Forelimb muscle (tissue), 1 donor: ENCODE results near the gene CTXN1. TPM values are rescaled to one million over a fixed set of nuclear protein-coding genes. Genes with fewer than 3 reads are reported as not detected.
A peak's percentile ranks its signal among the peaks of the same experiment; 100 is the strongest.
"Not testable (repeated sequence)": the region's sequence is repeated elsewhere in the genome, so short reads cannot be mapped to it uniquely, and the experiment has no call there.

Experiments
- DNase-seq: peaks from one replicate; pipeline ENCODE4 v3.0.0-alpha.2; 2013; ENCODE audit warnings: low read depth
- polyA plus RNA-seq: library from polyadenylated mRNA; unstranded; fragments of 120-200 nt; gene quantifications from one replicate; pipeline ENCODE4 v1.2.1, GENCODE V29; 2013; ENCODE audit not compliant: insufficient read length

The CTXN1 gene
- polyA plus RNA-seq, 1 donor: 2.0 TPM

DNA sequence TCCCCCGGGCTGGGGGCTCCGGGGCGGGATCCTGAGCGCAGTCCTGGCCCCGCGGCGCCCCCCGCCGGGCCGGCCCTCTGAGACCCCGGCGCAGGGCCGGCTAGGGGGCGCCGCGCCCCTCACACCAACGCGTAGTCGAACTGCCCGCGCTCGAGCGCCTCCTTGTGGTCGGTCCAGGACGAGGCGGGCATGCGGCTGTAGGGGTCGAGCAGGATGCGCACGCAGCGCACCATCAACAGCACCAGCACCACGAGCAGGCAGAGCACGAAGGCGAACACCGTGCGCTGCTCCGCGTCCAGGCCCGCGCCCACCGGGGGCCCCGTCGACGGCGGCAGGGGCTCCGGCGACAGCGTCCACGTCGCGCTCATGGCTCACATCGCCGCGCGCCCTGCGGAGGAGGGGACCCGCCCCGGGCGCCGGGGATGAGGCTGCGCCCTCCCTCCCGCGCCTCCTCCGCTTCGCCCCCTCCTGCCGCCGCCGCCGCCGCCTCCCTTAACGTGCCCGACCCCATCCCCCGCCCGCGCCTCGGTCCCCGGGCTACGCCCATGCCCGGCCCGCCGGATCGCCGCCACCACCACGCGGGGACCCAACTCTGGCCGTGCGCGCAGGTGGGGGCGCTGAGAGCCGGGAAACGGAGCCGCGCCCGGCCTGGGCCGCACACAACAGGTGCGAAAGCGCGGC is 624 bp downstream of the CTXN1 start:
- DNase-seq: no peak

DNA sequence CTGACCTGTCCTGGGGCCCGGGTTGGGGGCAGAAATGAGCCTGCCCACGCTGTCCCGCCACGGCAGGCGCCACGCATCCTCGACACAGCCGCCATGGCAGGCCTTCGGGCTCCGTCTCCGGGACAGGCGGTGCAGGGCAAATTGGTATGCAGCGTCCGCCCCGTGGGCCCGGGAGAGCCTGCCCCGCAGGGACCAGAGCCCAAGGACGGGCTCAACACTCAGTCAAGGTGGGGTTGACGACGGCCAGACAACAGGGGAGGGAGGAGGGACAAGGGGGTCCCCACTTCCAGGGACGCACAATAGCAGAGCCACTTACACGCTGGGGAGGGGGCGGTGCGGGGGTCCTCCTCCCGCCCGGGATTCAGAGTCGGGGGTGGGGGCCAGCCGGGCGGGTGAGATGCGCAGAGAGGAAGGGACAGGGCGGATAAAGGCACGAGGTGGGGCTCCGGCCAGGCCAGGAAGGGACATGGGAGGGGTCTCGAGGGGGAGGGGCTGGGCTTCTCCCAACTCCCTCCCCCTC is 1.2 kb downstream of the CTXN1 start:
- no peak for DNase-seq

DNA sequence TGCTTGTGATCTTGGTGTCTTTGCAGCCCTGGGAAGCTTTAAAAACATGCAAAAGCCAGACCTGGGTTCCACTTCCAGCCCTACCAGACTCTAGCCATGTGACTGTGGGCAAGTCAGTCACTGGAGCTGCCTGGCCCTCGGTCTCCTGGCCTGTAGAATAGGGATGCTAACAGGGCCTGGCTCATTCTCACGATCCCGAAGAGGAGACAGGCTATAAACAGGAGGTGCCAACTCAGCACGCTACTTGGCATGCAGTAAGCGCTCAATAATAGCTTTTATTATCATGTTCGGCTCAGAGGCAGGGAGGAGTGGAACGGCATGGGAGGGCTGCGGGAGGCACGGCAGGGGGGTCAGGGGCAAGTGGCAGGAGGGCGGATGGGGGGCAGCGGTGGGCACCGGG is 1.7 kb downstream of the CTXN1 start:
- no peak for DNase-seq

DNA sequence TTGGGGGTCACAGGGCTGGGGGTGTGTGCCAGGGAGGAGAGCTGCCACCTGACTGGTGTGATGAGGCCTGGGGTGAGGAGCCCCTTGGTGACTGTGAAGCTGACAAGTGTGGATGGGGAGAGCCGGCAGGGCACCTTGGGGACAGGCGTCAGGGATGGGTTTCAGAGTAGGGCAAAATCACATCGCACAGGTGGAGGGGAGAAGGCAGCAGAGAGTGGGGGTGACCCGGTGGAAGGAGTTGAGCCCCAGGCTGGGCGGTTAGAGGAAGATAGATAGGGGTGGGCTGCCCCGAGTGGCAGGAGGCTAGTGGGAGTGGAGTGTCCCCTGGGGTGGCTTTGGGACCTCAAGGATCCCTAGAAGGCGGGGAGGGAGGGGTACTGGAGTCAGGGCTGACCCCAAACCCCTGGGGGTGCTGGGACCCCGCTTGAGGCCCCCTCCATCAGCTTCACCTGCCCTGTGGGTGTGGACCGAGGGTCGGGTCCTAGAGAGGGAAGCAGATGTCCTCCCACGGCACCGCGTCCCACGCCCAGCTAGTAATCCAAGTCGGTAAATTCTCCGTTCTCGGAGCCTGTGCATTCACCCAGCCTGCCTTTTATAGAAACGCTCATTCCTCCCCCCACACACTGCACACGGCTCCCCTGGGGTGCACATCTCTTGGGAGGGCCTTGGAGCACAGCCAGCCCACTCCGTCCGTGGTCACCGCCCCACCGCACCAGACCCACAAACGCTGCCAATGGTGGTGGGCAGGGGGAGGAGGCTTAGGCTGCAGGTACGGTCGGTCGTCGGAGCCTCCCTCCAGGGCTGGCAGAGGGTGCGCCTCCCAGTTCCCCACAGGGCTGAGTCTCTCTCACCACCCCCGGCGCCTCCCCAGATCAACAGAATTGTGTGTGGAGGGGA is 2.4 kb downstream of the CTXN1 start:
- no peak for DNase-seq

DNA sequence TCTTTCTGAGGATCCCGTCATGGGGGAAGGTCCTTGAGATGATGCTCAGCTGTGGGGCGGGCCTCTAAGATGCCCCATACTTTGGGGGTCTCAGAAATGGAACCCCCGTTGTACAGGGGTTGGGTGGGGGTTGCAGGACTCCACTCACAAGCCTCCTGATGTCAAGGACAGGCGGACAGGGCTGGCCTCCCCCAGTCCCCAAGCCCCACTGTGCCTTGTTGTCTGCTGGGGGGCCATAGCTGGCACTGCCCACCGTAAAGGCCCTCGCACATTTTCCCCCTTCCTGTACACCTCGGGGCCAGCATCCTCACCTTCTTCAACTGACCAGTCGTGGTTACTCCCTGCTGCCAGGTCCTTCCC is 3.1 kb downstream of the CTXN1 start:
- DNase-seq: no peak

DNA sequence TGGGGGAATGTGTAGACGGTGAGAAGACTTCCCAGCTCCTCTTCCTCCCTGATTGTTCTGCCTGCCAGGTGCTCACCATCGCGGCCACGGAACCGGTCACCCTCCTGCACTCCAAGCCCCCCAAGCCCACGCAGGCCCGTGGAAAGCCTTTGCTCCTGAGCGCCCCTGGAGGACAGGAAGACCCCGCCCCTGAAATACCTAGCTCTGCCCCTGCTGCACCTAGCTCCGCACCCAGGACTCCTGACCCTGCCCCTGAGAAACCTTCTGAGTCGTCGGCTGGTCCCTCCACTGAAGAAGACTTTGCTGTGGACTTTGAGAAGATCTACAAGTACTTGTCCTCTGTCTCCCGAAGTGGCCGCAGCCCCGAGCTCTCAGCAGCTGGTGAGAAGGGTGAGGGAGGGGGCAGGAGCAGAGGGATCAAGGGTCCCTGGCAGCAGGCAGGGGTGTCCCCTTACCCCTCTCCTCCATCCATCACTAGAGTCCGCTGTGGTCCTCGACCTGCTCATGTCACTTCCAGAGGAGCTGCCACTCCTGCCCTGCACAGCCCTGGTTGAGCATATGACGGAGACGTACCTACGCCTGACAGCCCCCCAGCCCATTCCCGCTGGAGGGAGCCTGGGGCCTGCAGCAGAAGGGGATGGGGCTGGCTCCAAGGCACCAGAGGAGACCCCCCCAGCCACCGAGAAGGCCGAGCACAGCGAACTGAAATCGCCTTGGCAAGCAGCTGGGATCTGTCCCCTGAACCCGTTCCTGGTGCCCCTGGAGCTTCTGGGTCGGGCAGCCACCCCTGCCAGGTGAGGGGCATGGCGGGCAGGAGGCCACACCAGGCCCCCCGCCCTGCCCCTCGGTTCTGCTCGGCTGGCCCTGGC is 3.7 kb downstream of the CTXN1 start:
- no peak for DNase-seq

DNA sequence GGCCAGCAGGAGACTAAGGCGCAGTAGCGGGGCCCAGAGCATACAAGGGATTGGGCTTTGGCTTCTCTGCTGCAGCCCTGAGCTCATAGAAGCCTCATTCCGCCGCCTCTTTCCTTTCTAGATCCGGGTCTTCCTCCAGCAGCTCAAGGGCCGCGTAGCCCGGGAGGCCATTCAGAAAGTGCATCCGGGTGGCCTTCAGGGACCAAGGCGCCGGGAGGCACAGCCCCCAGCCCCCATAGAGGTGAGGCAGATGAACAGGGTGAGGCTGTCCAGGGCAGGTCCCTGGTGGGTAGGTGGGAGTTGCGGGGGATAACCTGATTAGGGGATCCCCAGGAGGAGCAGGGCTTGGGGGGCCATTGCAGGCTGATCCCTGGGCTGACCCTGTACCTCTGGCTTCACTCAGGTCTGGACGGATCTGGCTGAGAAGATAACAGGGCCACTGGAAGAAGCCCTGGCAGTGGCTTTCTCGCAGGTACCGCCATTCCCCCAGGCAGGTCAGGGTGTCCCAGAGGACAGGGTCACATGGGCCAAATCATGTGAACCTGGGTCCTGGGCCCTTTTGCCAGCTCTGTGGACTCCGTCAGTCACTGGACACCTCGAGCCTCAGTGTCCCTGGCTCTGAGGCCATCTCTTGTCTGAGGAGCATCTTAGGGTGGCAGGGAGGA is 4.5 kb downstream of the CTXN1 start:
- DNase-seq: no peak

DNA sequence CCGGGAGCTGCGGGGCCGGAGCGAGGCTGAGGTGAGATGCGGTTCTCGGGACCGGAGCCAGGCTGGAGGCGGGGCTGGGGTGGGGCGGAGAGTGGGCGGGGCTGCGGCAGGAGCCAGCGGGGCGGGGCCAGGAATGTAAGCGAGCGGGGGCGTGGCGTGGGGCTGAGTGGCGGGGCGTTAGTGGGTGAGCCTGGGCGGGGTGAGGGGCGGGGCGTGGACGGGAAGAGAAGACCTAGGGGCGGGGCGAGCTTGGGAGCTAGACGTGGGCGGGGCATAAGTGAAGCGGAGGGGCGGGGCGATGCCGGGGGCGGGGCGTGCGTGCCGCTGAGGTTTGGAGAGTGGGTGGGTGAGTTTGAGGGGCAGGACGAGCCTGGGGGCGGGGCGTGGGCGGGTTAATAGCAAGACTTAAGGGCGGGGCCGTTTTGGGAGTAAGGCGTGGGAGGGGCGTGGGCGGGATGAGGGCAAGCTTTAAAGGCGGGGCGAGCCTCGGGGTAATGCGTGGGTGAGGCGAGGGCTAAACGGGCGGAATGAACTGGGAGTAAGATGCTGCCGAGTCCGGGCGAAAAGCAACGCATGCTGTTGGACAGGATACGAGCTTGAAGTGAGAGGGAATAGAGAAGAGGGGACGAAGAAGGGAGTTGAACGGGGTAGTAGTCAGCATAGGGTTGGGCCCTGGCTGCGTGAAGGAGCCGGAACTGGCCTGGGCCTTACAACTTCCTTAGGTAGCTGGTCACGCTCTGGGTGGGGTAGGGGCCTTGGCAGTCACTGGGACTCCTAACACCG is 5.2 kb downstream of the CTXN1 start:
- DNase-seq: peak; percentile 50

DNA sequence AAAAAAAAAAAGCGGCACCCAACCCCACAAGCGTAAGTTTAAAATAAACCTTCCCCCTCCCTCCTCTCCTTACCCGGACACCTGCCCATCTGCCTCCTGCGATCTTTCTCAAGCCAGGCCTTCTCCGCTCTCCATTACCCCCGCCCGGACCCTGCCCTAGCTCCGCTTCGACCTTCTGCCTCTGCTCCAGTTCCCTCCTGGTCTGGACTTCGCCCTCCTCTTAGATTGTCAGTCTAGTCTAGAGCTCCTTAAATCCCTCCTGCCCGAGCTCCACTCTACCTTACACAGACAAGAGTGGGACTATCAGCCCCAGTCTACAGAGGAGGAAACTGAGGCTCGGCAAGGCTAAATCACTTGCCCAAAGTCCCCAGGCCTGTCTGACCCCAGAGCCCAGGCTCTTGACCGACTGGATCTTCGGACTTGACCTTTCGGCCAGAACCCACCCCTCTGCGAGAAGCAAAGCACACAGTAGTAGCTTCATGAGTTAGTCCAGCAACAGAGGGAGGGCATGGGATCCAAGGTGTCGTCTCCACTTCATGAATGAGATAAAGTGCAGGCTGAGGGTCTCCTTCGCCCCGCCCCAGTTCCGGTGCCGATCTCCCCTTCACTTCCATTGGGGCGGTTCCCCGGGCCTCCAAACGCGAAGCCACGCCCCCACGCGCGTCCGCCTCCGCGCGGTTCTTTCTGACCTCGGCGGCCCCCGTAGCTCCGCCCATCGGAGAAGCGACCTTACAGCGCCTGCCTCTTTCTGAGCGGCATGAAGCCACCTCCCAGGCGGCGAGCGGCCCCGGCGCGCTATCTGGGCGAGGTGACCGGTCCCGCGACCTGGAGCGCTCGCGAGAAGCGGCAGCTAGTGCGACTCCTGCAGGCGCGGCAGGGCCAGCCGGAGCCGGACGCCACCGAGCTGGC is 6.1 kb downstream of the CTXN1 start, which contains the start of gene SNAPC2:
SNAPC2 (plus strand) TSS at position 729 of the 909 bp plus-strand sequence; CDS start at position 758, 29 bp downstream.
- DNase-seq: peak; percentile 60

DNA sequence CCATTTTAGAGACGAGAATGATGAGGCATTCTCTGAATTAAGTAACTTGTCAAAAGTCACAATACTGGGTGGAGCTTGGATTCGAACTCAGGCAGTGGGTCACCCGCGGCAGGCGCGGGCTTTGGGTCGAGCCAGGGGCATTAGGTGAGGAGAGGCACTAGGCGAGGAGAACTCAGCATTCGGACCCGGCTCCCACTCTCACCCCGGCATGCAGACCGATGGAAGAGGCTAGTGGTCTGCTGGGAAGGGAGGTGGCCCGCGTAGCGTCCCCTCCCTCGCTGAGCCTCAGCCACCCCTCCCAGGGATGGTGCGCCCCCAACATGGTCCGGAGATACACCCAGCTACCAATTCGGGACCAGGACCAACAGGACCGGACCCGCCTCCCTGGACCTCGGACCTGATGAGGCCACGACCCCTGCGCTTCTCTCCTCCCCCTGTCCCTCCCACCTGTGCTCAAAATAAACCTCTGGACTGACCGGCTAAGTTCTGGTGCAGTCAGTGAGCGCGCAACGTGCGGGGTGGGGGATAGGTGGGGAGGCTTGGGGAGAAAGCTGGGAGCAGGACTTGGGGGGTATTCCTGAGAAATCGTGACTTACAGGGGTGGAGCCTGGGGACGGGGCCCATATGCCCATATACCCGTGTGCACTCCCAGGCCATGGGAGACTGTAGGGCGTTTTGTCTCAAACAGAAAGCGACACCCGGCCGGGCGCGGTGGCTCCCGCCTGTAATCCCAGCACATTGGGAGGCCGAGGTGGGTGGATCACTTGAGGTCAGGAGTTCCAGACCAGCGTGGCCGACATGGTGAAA is 7.1 kb downstream of the CTXN1 start:
- no peak for DNase-seq

DNA sequence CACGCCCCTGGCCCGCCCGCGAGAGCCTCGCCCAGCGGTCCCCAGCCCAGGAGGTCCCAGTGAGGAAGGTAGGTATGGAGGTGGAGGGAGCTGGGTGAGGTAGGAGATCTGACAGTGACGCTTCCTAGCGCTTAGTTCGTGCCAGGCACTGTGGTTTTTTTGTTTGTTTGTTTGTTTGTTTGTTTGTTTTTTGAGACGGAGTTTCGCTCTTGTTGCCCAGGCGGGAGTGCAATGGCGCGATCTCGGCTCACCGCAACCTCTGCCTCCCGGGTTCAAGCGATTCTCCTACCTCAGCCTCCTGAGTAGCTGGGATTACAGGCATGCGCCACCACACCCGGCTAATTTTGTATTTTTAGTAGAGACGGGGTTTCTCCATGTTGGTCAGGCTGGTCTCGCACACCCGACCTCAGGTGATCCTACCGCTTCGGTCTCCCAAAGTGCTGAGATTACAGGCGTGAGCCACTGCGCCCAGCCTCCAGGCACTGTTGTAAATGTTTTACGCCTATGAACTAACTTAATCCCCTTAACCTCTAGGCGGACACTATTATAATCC is 7.8 kb downstream of the CTXN1 start:
- DNase-seq: not testable (repeated sequence)

DNA sequence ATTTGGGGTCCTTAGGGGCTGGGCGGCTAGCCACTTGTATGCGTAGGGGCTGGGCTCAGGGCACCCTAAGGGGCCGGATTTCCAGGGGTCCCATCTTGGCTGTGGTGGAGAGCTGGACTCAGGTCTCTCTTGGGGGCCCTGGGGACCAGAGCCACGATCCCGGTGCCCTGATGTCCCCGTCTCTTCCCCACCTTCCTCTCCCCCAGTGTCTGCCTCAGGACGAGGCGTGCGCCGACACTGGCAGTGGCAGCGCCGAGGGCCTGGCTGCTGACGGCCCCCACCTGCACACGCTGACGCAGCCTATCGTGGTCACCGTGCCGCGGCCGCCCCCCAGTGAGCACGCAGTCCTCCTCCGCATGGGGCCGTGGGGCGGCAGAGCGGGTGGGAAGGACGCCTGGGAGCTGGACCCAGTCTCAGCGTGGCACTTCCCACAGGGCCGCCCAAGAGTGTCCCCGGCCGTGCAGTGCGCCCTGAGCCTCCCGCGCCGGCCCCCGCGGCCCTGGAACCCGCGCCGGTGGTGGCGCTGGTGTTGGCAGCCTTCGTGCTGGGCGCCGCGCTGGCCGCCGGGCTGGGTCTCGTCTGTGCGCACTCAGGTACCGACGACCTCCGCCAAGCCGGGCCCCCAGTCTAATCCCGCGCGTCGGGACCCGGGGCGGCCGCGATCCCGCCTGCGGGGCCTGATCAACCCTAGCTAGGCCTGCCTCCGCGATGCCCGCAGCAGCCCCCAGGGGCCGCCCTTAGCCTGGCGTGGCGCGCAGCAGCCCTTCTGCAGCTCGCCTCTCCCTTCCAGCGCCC is 8.5 kb downstream of the CTXN1 start:
- no peak for DNase-seq

DNA sequence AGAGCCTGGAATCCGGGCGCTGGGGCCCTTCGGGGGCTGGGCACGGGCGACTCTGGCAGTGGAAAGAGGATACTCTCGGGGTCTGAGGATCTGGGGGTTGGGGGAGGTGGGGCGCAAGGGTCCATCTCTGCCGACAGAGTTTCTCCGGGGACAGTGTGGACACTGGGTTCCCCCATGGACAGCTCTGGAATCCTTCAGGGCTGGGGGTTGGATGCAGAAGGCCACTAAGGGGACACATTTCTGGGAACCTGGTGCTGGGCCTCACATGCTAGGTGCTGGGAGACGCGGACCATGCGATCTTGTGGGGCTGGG is 9.0 kb downstream of the CTXN1 start:
- DNase-seq: no peak

DNA sequence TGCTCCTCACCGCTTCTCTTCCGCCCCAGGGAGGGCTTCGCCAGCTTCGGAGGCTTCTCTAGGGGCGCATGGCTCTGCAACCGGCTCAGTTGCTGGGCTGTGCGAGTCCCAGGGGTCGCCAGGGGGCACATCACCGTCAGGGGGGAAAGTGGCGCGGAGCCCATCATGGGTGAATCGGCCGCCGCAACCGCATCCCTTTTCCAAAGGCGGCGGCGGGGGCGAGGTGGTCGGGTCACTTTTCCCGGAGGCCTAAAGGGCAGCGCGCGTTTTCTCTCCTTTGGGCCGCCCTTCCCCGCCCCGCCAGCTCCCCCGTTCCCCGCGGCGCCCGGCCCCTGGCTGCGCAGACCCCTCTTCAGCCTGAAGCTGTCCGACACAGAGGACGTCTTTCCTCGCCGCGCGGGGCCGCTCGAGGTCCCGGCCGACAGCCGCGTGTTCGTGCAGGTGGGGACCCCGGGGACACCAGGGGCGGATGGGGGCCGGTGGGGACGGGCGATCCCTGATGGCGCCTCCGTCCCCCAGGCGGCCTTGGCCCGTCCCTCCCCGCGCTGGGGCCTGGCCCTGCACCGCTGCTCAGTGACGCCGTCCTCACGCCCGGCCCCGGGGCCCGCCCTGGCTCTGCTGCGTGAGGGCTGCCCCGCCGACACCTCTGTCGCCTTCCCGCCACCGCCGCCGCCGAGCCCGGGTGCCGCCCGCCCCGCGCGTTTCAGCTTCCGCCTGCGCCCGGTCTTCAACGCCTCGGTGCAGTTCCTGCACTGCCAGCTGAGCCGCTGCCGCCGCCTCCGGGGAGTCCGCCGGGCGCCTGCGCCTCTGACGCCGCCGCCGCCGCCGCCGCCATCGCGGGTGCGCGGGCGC is 9.6 kb downstream of the CTXN1 start:
- no peak for DNase-seq

DNA sequence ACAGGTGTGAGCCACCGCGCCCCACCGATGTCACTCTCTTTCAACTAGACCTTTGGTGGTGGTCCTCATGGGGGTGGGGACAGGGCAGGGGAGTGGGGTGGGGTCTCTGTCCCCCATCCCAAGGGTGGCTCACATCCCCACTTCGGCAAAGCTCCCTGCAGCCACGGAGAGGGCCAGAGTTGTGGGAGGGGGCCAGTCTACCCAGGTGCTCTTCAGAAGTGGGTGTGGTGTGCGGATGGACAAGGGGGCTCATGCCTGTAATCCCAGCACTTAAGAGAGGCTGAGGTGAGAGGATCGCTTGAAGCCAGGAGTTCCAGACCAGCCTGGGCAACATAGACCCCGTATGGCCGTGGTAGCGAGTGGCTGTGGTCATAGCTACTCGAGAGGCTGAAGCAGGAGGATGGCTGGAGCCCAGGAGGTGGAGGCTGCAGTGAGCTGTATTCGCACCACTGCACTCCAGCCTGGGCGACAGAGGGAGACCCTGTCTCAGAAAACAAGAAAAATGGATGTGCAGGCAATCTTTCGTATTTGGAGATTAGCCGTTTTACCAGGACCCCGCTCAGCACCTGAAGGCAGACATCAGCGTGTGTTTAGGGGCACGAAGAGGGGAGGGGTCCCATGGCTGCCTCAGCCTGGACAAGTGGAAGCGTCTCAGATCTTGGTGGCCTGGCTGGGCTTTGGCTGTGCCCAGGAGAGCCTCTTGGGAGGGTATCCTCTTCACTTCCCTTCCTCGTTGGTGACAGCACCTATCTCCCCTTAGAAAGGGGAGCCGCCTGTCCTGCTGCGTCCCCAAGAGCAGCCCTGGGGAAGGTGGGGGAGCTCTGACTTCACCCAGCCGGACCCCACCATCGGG is 10.5 kb downstream of the CTXN1 start:
- DNase-seq: no peak

DNA sequence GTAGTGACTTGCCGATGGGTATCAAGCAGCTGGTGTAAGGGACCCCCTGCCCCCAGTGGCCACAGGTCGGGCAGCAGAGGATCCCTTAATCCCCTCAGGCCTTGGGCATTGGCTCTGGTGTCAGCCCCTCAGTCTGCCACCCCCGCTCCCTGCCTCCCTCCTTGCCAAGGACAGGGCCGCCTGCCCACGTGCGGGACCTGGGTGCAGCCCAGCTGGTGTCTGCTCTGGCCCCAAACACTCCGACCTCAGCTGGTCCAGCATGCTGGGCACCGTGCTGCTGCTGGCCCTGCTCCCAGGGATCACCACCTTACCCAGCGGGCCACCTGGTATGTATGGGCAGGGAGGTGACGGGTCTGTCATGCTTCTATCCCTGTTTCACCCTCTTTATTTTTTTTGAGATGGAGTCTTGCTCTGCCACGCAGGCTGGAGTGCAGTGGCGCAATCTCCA is 11.3 kb downstream of the CTXN1 start, which contains the start of gene TGFBR3L:
TGFBR3L (plus strand) TSS at position 233 of the 448 bp plus-strand sequence.
- no peak for DNase-seq
